HG03521 (cell line): Measurements from ENCODE around the gene PIM3.

ENCODE experiments used
- ATAC-seq: cut with Tn5 transposase; IDR thresholded peaks from one replicate; pipeline ENCODE4 v1.9.1; 2021; ENCODE audit warnings: mild to moderate bottlenecking, moderate library complexity; ENCODE audit not compliant: unreplicated experiment

PIM3 gene

DNA sequence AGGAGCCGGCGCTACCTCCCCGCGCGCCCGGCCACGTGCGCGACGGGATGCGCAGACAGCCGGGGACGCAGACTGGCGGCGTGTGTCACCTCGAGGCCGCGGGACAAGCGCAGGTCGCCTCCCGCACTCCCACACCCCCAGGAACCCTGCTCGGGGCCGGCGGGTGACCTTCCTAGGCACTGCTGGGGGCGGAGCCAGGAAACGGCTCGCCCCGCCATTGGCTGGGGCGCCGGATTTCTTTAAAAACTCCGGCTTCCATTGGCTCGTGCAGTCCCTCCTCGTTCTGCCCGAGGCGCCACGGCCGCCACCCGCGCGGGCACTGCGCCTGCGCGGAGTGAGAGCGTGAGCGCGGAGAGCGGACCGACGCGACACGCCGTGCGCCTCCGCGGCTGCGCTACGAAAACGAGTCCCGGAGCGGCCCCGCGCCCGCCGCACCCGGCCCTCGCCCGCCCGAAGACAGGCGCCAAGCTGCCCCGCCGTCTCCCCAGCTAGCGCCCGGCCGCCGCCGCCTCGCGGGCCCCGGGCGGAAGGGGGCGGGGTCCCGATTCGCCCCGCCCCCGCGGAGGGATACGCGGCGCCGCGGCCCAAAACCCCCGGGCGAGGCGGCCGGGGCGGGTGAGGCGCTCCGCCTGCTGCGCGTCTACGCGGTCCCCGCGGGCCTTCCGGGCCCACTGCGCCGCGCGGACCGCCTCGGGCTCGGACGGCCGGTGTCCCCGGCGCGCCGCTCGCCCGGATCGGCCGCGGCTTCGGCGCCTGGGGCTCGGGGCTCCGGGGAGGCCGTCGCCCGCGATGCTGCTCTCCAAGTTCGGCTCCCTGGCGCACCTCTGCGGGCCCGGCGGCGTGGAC lies at the start of gene PIM3:
Gene PIM3 (plus strand): TSS at position 614 of the 846 bp plus-strand sequence. CDS start 176 bp downstream, at position 790.
- peak; percentile 59 for ATAC-seq

DNA sequence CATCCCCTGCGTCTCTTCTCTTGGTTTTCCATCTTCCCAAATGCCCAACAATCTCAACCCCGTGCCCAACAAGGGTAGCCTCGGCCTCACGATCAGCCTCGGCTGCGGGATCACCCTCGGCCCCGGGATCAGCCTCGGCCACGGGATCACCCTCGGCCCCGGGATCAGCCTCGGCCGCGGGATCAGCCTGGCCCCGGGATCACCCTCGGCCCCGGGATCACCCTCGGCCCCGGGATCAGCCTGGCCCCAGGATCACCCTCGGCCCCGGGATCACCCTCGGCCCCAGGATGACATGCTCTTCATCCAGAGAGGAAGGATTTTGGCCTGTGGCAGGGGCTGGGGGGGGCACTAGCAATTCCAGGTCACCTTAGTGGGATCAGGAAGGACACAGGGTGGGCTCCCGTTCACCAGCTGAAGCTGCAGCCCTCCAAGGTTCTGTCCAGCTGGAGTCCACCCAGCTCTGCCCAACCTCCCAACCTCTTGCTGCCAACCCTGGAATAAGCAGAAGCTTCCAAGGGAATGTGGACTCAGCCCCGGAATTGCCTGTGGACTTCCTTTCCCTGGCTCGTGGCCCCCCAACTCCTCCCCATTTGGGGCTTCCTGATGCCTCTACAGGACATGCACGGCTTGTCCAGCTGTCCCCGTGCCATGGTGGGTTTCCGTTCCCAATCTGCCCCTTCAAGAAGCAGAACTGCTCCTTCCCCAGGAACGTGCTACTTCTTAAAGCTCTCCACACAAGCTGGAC lies 48.5 kb upstream of the PIM3 start:
- ATAC-seq, result no peak

DNA sequence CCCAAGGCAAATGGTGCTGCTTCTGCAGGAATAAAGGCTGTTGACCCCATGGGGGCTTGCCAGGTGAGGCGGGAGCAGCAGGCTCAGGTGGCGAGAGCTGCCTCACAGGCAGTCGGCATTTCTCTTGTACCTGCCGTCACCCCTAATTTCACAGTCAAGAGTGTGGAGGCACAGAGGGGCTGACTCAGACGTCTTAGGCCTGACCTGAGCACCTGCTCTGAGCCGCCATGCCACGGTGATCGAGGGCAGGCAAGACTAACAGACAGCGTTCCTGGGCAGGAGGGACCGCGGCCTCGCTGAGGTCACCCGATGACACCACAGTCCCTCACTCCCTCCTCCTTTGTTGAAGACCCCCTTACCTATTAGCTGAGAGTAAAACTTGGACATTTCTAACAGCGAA lies 47.5 kb upstream of the PIM3 start:
- ATAC-seq, result no peak

DNA sequence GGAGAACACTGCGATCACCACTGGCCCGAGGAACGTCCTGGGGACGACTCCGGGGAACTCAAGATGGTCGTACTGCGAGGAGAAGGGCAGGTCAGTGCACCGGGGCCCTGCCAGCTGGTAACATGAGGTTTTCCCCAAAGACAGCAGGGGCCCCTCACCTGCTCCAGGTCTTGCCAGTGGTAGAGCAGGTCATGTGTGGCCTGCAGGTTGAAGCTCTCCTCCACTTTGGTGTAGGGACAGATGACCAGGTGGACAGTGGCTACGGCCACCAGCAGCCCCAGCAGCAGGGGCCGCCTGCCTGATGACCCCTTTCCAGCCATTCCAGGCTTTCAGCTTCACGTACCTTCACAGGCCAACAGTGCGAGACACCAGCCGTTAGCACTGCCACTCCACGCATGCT lies 47.1 kb upstream of the PIM3 start:
- no peak for ATAC-seq

DNA sequence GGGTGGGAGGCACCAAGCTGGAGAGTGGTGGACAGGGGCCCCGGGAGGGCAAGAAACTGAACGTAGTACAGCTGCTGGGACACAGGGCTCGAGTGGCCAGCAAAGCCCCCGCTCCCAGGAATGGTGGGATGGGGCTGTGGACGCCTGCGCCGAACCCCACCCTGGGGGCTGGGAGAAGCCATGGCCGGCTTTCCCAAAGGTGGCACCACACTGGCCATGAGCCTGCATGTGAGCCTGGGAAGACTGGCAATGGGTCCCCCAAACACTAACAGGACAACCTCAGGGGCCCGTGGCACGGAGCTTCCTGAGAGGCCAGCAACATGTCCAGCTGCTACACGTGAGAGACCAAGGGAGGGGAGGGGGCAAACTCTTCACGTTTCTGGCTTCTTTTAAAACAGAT lies 46.3 kb upstream of the PIM3 start:
- no peak for ATAC-seq

DNA sequence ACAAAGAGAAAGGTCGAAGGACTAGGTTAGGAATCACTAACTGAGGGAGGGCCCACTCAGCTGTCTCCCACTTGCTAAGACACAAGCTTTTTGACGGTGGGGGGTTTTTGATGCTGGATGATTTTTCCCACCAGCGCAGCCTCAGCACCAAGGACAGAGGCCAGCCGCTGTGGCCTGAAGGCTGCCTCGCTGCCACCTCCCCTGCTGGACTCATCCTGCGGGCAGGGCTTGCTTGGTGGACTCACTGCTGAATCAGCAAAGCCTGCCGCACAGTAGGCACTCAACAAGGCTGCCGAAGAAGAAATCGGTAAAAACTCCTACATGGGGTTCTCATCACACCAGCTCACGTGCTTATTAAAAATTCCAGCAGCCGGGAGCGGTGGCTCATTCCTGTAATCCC lies 45.0 kb upstream of the PIM3 start:
- ATAC-seq, result no peak

DNA sequence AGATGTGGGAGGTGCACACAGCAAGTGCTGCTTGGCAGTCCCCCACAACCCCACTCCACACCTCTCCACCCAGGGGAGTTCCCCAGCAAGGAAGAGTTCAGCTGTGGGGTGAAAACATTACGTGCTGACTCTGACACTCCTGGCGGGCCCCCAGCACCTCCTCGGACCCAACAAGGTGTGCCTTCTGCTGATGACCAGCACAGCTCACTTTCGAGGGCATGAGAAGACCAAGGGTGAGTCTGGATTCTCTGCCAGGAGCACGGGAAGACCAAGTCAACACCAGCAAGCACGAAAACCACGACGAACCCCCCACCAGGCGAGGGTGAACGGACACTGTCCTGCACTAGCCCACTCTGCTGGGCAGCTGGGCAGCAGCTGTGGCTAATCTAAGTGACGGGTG lies 43.7 kb upstream of the PIM3 start:
- no peak for ATAC-seq

DNA sequence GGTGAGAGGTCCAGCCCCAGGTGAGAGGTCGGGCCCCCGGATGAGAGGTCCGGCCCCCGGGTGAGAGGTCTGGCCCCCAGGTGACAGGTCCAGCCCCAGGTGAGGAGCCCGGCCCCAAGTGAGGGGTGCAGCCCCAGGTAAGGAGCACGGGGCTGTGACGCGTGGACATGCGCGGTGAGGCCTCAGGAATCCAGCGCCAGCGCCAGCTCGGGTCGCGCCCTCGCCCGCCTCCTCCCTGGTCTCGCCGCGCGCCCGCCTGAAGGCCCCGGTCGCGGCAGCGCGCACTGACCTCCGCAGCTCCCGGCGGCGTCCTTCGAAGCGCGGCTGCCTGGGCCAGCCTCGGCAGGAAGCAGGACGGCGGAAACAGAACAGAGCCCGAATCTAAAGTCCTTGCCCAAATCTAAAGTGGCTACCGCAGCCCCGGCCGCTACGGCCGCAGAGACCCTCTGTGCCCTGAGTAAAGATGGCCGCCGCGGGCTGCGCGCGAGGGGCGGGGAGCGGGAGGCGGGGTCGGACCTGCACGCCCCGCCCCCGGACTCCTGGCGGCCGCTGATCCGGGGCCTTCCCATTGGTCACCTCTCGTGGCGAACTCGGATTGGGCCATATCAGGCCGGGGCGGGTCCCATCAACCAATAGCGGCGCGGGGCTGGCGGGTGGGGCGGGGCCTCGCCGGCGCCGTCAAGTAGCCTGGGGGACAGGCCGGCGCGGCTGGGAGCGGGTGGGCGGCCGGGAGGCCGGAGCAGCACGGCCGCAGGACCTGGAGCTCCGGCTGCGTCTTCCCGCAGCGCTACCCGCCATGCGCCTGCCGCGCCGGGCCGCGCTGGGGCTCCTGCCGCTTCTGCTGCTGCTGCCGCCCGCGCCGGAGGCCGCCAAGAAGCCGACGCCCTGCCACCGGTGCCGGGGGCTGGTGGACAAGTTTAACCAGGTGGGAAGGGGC lies 42.3 kb upstream of the PIM3 start, which contains the start of the genes ALG12 and CRELD2:
Gene ALG12 (minus strand): TSS at position 465 of the 937 bp plus-strand sequence. CDS start 4,673 bp downstream, outside the sequence.
Gene CRELD2 (plus strand): TSS at position 661 of the 937 bp plus-strand sequence. CDS start 136 bp downstream, at position 797.
- ATAC-seq, result peak; percentile 87

DNA sequence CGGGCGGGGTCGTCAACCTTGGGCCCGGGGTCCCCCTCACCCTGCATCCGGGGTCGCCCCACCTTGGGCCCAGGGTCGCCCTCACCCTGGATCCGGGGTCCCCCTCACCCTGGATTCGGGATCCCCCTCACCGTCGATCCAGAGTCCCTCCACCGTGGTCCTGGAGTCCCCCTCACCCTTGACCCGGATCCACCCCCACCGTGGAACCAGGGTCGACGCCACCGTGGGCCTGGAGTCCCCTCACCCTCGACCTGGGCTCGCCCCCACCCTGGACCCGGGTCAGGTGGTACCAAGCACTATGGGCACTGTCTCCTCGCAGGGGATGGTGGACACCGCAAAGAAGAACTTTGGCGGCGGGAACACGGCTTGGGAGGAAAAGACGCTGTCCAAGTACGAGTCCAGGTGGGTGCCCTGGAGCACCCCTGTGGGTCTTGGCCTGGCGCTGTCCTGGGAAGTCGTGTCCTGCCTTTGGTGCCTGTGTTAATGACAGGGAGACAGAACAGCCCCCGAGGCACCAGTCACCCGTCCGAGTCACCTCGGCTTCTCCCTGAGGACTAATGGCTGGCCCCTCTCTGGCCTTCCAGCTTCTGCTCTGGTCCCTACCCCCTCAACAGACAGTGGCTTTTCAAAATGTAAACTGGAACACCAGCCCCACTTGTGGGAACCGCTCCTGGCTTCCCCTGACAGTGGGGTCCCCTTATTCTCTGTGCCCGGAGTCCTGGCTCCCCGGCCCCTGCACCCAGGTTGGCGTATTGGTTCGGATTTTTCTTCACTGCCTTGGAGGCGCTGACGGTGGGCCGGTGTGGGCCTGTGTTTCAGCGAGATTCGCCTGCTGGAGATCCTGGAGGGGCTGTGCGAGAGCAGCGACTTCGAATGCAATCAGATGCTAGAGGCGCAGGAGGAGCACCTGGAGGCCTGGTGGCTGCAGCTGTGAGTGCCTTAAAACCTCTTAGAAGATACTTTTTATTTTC lies 41.4 kb upstream of the PIM3 start:
- ATAC-seq, result peak; percentile 1

DNA sequence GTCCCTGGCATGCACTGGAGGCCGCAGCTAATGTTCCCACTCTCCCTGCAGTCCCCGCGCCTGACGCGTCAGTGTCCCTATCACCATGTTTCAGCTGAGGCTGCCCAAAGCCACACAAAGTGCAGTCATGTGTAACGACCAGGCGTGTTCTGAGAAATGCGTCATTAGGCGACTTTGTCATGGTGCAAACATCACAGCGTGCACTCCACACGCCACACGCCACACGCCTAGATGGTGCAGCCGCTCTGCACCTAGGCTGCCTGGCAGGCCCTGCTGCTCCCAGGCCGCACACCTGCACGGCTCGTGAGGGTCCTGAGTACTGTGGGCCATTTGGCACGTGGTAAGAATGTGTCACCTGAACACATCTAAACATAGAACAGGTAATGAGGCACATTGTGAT lies 39.7 kb upstream of the PIM3 start:
- ATAC-seq, result no peak

DNA sequence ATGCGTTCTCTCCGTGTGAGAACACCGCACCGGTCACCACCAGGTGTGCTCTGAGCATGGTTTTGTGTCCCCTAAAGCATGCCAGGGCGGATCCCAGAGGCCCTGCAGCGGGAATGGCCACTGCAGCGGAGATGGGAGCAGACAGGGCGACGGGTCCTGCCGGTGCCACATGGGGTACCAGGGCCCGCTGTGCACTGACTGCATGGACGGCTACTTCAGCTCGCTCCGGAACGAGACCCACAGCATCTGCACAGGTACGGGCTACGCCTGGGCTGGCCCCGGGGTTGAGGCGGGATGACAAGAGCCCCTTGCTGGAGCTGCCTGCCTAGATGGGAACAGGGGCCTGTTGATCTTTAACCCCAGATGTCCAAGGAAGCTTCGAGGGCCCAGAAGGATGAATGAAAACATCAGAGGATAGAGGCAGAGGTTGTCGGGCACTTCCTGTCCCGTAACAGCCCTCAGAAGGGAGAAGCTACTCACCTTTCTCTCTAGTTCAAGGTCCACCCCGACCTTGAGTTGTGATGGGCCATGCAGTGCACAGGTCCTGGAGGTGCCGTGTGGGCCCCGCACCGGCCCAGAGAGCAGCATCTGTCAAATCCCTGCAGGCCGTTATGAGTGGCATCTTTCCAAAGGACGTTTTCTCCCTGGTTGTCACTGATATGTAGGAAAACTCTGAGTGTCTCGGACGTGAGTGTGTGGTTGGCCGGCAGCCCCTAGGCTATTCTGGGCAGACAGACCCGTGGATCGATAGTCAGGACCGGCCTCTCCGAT lies 38.9 kb upstream of the PIM3 start:
- ATAC-seq, result no peak

DNA sequence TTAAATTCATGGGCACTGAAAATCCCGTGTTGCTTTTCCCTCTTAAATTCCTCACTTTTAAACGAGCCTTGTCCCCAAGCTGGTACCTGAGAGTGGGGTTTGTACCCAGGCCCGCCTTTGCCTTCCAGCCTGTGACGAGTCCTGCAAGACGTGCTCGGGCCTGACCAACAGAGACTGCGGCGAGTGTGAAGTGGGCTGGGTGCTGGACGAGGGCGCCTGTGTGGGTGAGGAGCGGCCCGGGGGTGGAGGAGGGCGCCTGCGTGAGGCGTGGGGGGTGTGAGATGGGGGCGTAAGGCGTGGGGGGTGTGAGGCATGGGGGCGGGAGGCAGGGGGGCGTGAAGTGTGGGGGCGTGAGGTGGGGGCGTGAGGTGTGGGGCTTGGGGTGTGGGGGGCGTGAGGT lies 38.1 kb upstream of the PIM3 start:
- ATAC-seq, result no peak

DNA sequence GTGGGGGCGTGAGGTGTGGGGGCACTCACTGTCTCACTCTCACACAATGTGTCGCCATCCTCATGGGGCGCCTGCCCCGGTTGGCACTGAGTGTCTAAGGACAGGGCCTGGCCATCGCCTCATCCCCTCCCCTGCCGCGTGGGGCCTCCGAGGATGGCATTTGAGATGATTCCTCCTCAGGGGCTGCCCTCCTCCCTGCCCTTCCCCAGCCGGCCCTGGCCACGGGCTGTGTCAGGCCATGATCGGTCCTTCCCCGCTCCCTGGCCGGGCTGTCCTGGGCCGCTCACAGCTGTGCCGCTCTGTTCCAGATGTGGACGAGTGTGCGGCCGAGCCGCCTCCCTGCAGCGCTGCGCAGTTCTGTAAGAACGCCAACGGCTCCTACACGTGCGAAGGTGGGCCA lies 37.6 kb upstream of the PIM3 start:
- no peak for ATAC-seq

DNA sequence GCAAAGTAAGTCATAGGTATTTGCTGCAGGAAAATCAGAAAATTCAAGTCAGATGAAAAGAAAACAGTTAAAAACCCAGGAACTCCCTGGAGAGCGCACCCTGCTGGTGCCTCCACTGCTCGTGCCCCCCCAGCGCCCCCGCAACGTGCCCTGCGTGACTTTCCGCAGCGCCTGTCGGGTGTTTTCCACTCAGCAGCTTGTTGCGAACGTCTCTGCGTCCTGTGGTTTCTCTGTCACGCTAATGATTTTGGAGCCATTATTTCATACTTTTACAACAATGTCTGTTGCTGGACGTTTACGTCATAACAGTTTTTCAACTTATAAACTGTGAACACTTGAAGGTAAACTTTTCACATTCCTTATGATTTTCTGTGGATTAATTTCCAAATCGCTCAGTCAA lies 37.1 kb upstream of the PIM3 start:
- ATAC-seq, result no peak

DNA sequence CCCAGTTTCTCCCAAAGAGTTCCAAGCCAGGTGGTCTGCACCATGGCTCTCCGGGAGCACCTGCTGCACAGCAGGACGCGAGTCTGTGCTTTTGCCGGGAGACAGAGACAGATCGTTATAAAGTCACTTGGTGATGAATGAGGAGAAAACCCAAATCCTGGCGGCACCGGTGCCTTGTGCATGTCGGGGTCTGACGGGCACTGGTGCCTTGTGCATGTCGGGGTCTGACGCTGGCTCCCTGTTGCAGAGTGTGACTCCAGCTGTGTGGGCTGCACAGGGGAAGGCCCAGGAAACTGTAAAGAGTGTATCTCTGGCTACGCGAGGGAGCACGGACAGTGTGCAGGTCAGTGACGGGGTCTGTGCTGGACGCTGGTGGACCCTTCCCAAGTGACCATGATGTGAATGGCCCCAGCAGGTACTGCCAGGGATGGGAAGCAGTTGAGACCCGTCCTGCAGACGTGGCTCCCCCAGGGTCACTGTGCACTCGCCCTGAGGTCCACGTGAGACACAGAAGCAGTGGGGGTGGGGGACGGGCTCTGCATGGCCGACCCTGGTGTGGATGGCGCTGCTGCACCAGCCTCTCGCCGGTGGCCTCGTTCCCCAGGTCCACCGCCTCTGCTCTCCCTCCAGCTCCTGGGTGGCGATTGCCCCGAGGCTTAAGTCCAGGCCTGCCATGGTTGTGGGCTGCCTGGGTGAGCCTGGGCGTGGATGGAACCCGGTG lies 36.3 kb upstream of the PIM3 start:
- ATAC-seq, result no peak

DNA sequence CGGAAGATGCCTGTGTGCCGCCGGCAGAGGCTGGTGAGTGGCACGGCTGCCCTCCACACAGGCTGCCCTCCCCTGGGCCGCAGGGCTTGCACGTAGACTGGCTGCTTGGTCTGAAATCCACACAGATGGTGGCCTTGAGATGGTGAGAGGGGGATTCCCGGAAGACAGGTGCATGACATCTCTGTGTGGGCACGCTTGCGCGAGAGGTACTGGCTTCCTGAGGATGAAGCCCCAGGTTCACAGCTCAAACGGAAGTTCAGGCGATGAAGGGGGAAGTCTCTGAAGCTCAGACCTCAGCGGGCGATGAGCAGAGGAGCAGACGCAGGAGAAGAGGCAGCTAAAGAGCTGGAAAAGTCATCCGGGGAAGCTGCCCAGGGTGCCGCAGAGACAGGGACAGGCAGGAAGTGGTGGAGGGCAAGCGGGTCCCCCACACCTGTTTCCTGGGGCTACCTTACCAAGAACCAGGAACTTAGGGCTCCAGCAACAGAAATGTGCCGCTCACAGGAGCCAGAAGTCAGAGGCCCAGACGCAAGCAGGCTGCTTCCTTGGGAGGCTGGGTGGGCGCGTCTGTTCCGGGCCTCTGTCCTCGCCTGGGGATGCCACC lies 34.9 kb upstream of the PIM3 start:
- ATAC-seq, result no peak

DNA sequence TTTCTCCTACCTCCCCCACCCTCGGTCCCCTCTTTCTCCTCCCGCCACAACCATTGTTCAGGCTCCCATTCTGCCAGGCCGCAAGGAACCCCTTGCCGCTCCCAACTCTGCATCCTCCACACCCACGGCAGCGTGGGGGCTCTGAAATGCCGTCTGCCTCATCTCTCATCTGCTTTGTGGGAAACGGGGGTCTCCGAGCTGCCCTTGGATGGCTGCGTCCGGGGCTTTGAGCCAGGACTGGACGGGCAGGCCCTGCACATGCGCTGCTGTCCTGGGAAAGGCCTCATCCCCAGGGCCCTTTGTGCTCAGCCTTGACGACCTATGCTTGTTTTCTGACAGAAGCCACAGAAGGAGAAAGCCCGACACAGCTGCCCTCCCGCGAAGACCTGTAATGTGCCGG lies 33.7 kb upstream of the PIM3 start:
- ATAC-seq, result no peak
